ENCODE measurements around the gene INTS15. TPM values are rescaled to one million over a fixed set of nuclear protein-coding genes. Genes with fewer than 3 reads are reported as not detected.

Gene INTS15
- total RNA-seq, 1 experiment from 2014 or later: 29.6 TPM

DNA sequence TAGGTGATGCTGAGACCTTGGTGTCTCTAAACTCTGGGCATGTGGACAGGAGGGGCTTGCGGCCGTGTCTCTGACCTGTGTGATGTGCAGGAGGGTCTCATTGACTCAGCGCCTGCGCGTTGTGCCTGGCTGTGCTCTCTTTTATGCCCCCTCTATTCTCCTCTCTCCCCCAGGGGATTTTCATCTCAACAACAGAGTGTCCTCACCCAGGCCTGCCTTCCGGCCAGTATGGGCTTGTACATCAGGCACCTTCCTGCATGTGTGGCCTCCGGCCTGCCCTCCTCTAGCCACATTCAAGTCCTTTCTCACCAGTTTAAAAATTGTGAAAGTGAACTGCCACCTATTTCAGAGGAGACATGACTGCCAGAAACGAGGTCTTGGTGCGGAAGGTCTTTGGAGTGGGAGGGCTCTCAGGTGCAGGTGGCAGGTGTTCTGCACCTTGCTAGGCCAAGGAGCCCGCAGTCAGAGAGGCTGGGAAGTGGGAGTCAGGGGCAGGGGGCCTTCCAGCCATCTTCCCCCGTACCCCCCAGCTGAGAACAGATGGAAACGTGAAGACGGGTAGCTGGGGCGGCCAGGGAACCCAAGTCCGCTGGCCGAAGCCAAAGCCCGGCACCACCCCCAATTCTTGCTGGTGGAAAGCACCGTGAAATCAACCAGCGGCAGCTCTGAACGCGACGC is 531 bp upstream of the INTS15 start:
- H3K9me3 ChIP-seq: no peaks in the 10 kb centered on the region
- no TSS peak for BruUV-seq (replicated peaks)
- Mint-ChIP-seq H3K4me1 (ENCODE audit: low read depth, unreplicated experiment) (no peaks in the 10 kb centered on the region), H3K27me3 (ENCODE audit: insufficient read depth, unreplicated experiment) (no peaks in the 10 kb centered on the region), H3K4me3 (ENCODE audit: unreplicated experiment) (peak overlapping the region; percentile 77), H3K36me3 (ENCODE audit: insufficient read depth, unreplicated experiment) (peaks cover 73% of the 10 kb centered on the region), H3K27ac (ENCODE audit: unreplicated experiment) (peak overlapping the region; percentile 40), H3K9me3 (ENCODE audit: unreplicated experiment) (no peaks in the 10 kb centered on the region)
- intact Hi-C loops (cut with micrococcal nuclease; ENCODE audit: unreplicated experiment): loop anchor here (5.0 kb wide), 1 partner anchor 268 kb away; no protein-coding TSS in a partner anchor
- no peak for DNase-seq
- no peaks in the 10 kb centered on the region for H3K27me3 ChIP-seq (replicated peaks; ENCODE audit: control insufficient read depth, insufficient read depth, low read length)
- POLR2A ChIA-PET: interaction anchor here (1.2 kb wide), 1 partner anchor 11 kb away, joined by 3 read pairs; no protein-coding TSS in a partner anchor
- TF ChIP-seq CTCF (IDR thresholded peaks at IDR 0.05; ENCODE audit: insufficient read depth in 1 of 2, low read depth in 1 of 2, low read length in 1 of 2, severe bottlenecking in 1 of 2, unreplicated experiment in 1 of 2): no peak
- H3K4me3 ChIP-seq (ENCODE audit: low read depth, low read length): peak overlapping the region; percentile 28
- CTCF ChIA-PET: interaction anchor here (0.6 to 2.9 kb wide), 5 partner anchors 12 to 73 kb away, joined by 3 to 18 read pairs (median 3); partner anchors contain the start of gene ZDHHC4
- peaks cover 4% of the 10 kb centered on the region; the same call in 1 of the 2 replicates for H3K4me1 ChIP-seq
- H3K36me3 ChIP-seq (ENCODE audit: control insufficient read depth, insufficient read depth, low read length): no peaks in the 10 kb centered on the region; the same call in none of the 2 replicates

- Mint-ChIP-seq H3K9me3 (ENCODE audit: unreplicated experiment) (no peaks in the 10 kb centered on the region), H3K4me3 (ENCODE audit: unreplicated experiment) (peak overlapping the region; percentile 77), H3K4me1 (ENCODE audit: low read depth, unreplicated experiment) (no peaks in the 10 kb centered on the region), H3K27me3 (ENCODE audit: insufficient read depth, unreplicated experiment) (no peaks in the 10 kb centered on the region), H3K36me3 (ENCODE audit: insufficient read depth, unreplicated experiment) (peaks cover 73% of the 10 kb centered on the region), H3K27ac (ENCODE audit: unreplicated experiment) (peak overlapping the region; percentile 7)
- Histone ChIP-seq H3K4me1 (peaks cover 4% of the 10 kb centered on the region; the same call in 1 of the 2 replicates), H3K27me3 (replicated peaks; ENCODE audit: control insufficient read depth, insufficient read depth, low read length) (no peaks in the 10 kb centered on the region), H3K9me3 (no peaks in the 10 kb centered on the region), H3K36me3 (ENCODE audit: control insufficient read depth, insufficient read depth, low read length) (no peaks in the 10 kb centered on the region; the same call in none of the 2 replicates), H3K4me3 (ENCODE audit: low read depth, low read length) (peak overlapping the region; percentile 99)
- no peak for TF ChIP-seq CTCF (IDR thresholded peaks at IDR 0.05; ENCODE audit: insufficient read depth in 1 of 2, low read depth in 1 of 2, low read length in 1 of 2, severe bottlenecking in 1 of 2, unreplicated experiment in 1 of 2)
- BruUV-seq (replicated peaks): no TSS peak
- DNase-seq: no peak
- intact Hi-C loops (cut with micrococcal nuclease; ENCODE audit: unreplicated experiment): no loop called here
- CTCF ChIA-PET: interaction anchor here (0.6 to 2.9 kb wide), 5 partner anchors 24 to 300 kb away, joined by 3 to 18 read pairs (median 3); no protein-coding TSS in a partner anchor
- POLR2A ChIA-PET: interaction anchor here (1.2 kb wide), 1 partner anchor 13 kb away, joined by 3 read pairs; no protein-coding TSS in a partner anchor
Measured at GRCh38 chr7:6590645-6591110, 857 bp downstream of the INTS15 start.

DNA sequence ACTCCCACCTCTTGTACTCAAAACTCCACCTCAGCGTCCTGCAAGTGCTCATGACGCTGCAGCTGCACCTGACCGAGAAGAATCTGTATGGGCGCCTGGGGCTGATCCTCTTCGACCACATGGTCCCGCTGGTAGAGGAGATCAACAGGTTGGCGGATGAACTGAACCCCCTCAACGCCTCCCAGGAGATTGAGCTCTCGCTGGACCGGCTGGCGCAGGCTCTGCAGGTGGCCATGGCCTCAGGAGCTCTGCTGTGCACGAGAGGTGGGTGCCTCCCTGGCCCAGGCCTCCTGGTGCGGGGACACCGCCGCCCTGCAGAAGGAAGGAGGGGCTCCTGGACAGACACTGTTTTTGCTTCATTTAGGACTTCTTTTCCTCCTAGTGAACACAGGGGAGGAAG is 10.3 kb downstream of the INTS15 start:
- Mint-ChIP-seq H3K36me3 (ENCODE audit: insufficient read depth, unreplicated experiment) (peaks cover 72% of the 10 kb centered on the region), H3K4me1 (ENCODE audit: low read depth, unreplicated experiment) (no peaks in the 10 kb centered on the region), H3K27me3 (ENCODE audit: insufficient read depth, unreplicated experiment) (no peaks in the 10 kb centered on the region), H3K27ac (ENCODE audit: unreplicated experiment) (no peak overlapping the region), H3K4me3 (ENCODE audit: unreplicated experiment) (no peak overlapping the region), H3K9me3 (ENCODE audit: unreplicated experiment) (no peaks in the 10 kb centered on the region)
- H3K9me3 ChIP-seq: no peaks in the 10 kb centered on the region
- ChIA-PET CTCF (no interaction called here), POLR2A (no interaction called here)
- no peak for DNase-seq
- H3K27me3 ChIP-seq (replicated peaks; ENCODE audit: control insufficient read depth, insufficient read depth, low read length): no peaks in the 10 kb centered on the region
- no peaks in the 10 kb centered on the region for H3K4me1 ChIP-seq
- H3K4me3 ChIP-seq (ENCODE audit: low read depth, low read length): no peak overlapping the region
- TF ChIP-seq CTCF (IDR thresholded peaks at IDR 0.05; ENCODE audit: insufficient read depth in 1 of 2, low read depth in 1 of 2, low read length in 1 of 2, severe bottlenecking in 1 of 2, unreplicated experiment in 1 of 2): no peak
- H3K36me3 ChIP-seq (ENCODE audit: control insufficient read depth, insufficient read depth, low read length): peaks cover 3% of the 10 kb centered on the region; the same call in 1 of the 2 replicates
- BruUV-seq (replicated peaks): no TSS peak
- intact Hi-C loops (cut with micrococcal nuclease; ENCODE audit: unreplicated experiment): no loop called here

All from Caco-2 (cell line).